ENCODE data around the gene MICALL1.
A peak's percentile ranks its signal among the peaks of the same experiment; 100 is the strongest.

MICALL1 gene

GRCh38 chr22:37911697-37912096 is 5.6 kb downstream of the MICALL1 start:
- H3K4me1 ChIP-seq = peaks cover 56 to 95% (median 83%) of the 10 kb centered on the region in 10 experiments
- H3K9ac ChIP-seq = peak overlapping the region in 4 of 11 experiments; percentile 45 to 63 (median 56); a peak in 6 of 22 replicates
- peak overlapping the region; percentile 22 to 100 (median 84); a peak in 21 of 22 replicates for H3K4me2 ChIP-seq
- no peaks in the 10 kb centered on the region for H3K27me3 ChIP-seq
- no peak for TF ChIP-seq Cebpa-rat (IDR thresholded peaks at IDR 0.05)
- H4K20me1 ChIP-seq = peaks cover 17 to 74% (median 51%) of the 10 kb centered on the region in 11 experiments; a peak in 18 of 22 replicates
- H3K36me3 ChIP-seq = peaks cover 13 to 46% (median 22%) of the 10 kb centered on the region in 11 experiments; a peak in 19 of 22 replicates
- H3K27ac ChIP-seq = peak overlapping the region in 4 of 11 experiments; percentile 68 to 73 (median 68); a peak in 8 of 22 replicates
- H3K9me3 ChIP-seq (replicated peaks in 1 of 11) = no peaks in the 10 kb centered on the region
- no peak overlapping the region for H3K4me3 ChIP-seq

DNA sequence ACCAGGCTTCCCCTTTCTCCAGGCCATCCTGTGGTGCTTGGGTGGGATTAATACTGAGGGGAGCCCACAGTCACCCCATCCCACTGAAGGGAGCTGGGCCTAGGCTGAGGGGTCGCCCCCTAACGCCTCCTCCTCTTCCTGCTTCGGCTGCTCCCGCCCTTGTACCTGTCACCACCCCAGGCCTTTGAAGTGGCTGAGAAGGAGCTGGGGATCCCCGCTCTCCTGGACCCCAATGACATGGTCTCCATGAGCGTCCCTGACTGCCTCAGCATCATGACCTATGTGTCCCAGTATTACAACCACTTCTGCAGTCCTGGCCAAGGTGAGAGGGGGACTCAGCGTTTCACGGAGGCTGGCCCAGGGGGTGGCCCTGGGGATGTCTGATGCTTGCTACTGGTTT is 6.1 kb downstream of the MICALL1 start:
- Histone ChIP-seq H3K4me1 (peaks cover 52 to 95% (median 79%) of the 10 kb centered on the region in 10 experiments), H3K27me3 (no peaks in the 10 kb centered on the region), H3K9ac (peak overlapping the region in 5 of 11 experiments; percentile 26 to 63 (median 53); a peak in 8 of 22 replicates), H3K4me3 (no peak overlapping the region), H4K20me1 (peaks cover 17 to 70% (median 48%) of the 10 kb centered on the region in 11 experiments; a peak in 18 of 22 replicates), H3K4me2 (peak overlapping the region; percentile 27 to 100 (median 84); a peak in 21 of 22 replicates), H3K27ac (peak overlapping the region in 6 of 11 experiments; percentile 2 to 73 (median 68); a peak in 12 of 22 replicates), H3K9me3 (replicated peaks in 1 of 11) (no peaks in the 10 kb centered on the region), H3K36me3 (peaks cover 13 to 50% (median 25%) of the 10 kb centered on the region in 11 experiments; a peak in 20 of 22 replicates)
- TF ChIP-seq Cebpa-rat (IDR thresholded peaks at IDR 0.05) = no peak

DNA sequence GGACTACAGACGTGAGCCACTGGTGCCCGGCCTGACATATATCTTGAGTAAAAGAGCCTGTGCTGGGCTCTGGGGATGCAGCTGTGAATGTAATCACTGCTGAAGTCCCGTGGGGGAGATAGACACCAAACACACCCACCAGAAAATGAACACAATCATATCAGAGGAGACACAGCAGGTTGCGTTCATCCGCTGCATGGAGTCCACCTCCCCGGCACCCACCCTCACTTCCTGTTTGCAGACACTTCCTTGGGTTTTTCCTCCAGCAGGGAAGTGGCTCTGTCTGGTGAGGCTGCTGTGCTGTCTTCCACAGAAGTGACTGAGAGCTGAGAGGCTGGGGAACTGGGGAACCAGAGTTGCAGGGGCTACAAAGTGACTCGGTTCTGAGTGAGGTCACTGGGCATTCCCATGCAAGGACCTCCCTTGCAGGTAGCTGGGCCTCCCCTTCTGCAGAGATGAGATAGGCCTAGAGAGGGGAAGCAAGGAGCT is 7.2 kb downstream of the MICALL1 start:
- Histone ChIP-seq H3K4me2 (peak overlapping the region; percentile 63 to 100 (median 84)), H3K36me3 (peaks cover 22 to 60% (median 36%) of the 10 kb centered on the region in 11 experiments; a peak in 20 of 22 replicates), H4K20me1 (peaks cover 17 to 69% (median 39%) of the 10 kb centered on the region in 11 experiments; a peak in 18 of 22 replicates), H3K4me3 (no peak overlapping the region; a peak in 2 of 20 replicates), H3K27ac (peak overlapping the region in 8 of 11 experiments; percentile 9 to 73 (median 58); a peak in 14 of 22 replicates), H3K9ac (peak overlapping the region in 8 of 11 experiments; percentile 26 to 63 (median 48); a peak in 11 of 22 replicates), H3K9me3 (replicated peaks in 1 of 11) (no peaks in the 10 kb centered on the region), H3K4me1 (peaks cover 48 to 95% (median 79%) of the 10 kb centered on the region in 10 experiments), H3K27me3 (no peaks in the 10 kb centered on the region)
- peak in 1 of 11 experiments; percentile 71; a peak in 4 of 22 replicates for TF ChIP-seq Cebpa-rat (IDR thresholded peaks at IDR 0.05)

DNA sequence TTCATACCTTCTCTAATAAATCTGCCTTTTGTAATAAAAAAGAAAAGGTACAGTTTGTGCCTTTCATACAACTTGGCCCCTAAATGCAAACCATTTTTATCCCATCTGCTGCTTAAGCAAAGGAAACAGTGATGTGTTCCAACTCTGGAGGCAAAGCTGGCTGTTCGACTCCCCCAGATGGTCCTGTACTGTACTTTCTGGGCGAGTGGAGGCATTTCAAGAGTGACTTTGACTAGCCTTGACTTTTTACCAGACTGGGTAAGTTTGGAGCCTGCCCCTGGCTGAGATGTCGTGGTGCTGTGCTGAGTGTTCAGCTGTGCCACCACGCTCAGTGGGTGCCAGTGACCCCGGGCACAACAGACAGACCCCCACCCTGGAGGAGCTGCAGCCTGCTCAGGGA is 10.2 kb downstream of the MICALL1 start:
- peaks cover 26 to 74% (median 49%) of the 10 kb centered on the region in 11 experiments; a peak in 21 of 22 replicates for H3K36me3 ChIP-seq
- H4K20me1 ChIP-seq = peaks cover under 1 to 42% (median 17%) of the 10 kb centered on the region in 11 experiments; a peak in 17 of 22 replicates
- 0 out of 22 replicates have a peak overlapping the region, but pooled peaks of 2 of the 11 experiments have one; percentile 10 to 13 for H3K9ac ChIP-seq
- H3K4me3 ChIP-seq = no peak overlapping the region
- H3K27ac ChIP-seq = 0 out of 22 replicates have a peak overlapping the region, but pooled peaks of 1 of the 11 experiments have one; percentile 7
- no peak for TF ChIP-seq Cebpa-rat (IDR thresholded peaks at IDR 0.05)
- H3K4me1 ChIP-seq = peaks cover 61 to 96% (median 83%) of the 10 kb centered on the region in 10 experiments
- H3K27me3 ChIP-seq = no peaks in the 10 kb centered on the region
- no peaks in the 10 kb centered on the region for H3K9me3 ChIP-seq (replicated peaks in 1 of 11)
- no peak overlapping the region for H3K4me2 ChIP-seq

- H3K9me3 ChIP-seq (replicated peaks in 1 of 11) = no peaks in the 10 kb centered on the region
- H3K4me2 ChIP-seq = peak overlapping the region; percentile 69 to 94 (median 88)
- peak overlapping the region in 8 of 11 experiments; percentile 11 to 63 (median 46); a peak in 15 of 22 replicates for H3K9ac ChIP-seq
- no peak for TF ChIP-seq Cebpa-rat (IDR thresholded peaks at IDR 0.05)
- H3K27ac ChIP-seq = peak overlapping the region in 10 of 11 experiments; percentile 30 to 70 (median 56); a peak in 18 of 22 replicates
- peaks cover 44 to 92% (median 77%) of the 10 kb centered on the region in 10 experiments for H3K4me1 ChIP-seq
- H3K27me3 ChIP-seq = no peaks in the 10 kb centered on the region
- H4K20me1 ChIP-seq = peaks cover 0 to 30% (median 7%) of the 10 kb centered on the region in 11 experiments; a peak in 8 of 22 replicates
- H3K4me3 ChIP-seq = 0 out of 20 replicates have a peak overlapping the region, but pooled peaks of 3 of the 10 experiments have one; percentile 11 to 30 (median 14)
- H3K36me3 ChIP-seq = peaks cover 21 to 70% (median 49%) of the 10 kb centered on the region in 11 experiments; a peak in 21 of 22 replicates
These were observed 11.9 kb downstream of the MICALL1 start for GRCh38 chr22:37917874-37918548.

- Histone ChIP-seq H3K9me3 (replicated peaks in 1 of 11) (no peaks in the 10 kb centered on the region), H3K27me3 (no peaks in the 10 kb centered on the region), H4K20me1 (peaks cover 0 to 28% (median under 1%) of the 10 kb centered on the region in 11 experiments; a peak in 8 of 22 replicates), H3K36me3 (peaks cover 26 to 73% (median 55%) of the 10 kb centered on the region in 11 experiments; a peak in 21 of 22 replicates), H3K4me2 (peak overlapping the region; percentile 69 to 94 (median 88)), H3K4me1 (peaks cover 36 to 92% (median 77%) of the 10 kb centered on the region in 10 experiments), H3K9ac (peak overlapping the region in 9 of 11 experiments; percentile 11 to 63 (median 47); a peak in 17 of 22 replicates), H3K27ac (peak overlapping the region in 10 of 11 experiments; percentile 30 to 70 (median 56); a peak in 20 of 22 replicates), H3K4me3 (peak overlapping the region in 2 of 10 experiments; percentile 14 to 30; a peak in 1 of 20 replicates)
- no peak for TF ChIP-seq Cebpa-rat (IDR thresholded peaks at IDR 0.05)
These were observed 12.6 kb downstream of the MICALL1 start for GRCh38 chr22:37918580-37919270.

DNA sequence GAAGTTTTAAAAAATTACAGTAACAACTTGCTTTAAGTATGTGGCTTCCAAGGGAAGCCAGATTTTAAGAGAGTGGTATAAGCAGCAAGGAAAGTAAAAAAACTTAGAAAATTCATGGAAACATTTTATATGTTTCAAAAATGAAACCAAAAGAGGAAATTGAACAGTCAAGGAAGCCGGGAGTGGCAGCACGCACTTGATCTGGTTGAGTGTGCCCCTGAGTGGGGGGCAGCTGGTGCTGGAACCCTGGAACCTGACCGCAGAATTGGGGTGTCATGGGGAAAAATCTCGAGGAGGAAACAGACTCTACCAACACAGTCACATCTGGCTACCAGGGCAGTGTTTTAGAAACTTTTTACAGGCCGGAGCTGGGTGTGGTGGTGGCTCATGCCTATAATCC is 14.0 kb downstream of the MICALL1 start:
- no peak for TF ChIP-seq Cebpa-rat (IDR thresholded peaks at IDR 0.05)
- Histone ChIP-seq H3K4me2 (peak overlapping the region; percentile 69 to 94 (median 88)), H3K36me3 (peaks cover 22 to 69% (median 55%) of the 10 kb centered on the region in 11 experiments; a peak in 21 of 22 replicates), H4K20me1 (peaks cover 0 to 39% (median 8%) of the 10 kb centered on the region in 11 experiments; a peak in 9 of 22 replicates), H3K4me3 (peak overlapping the region in 9 of 10 experiments; percentile 1 to 39 (median 12); a peak in 9 of 20 replicates), H3K27ac (peak overlapping the region; percentile 47 to 70 (median 62)), H3K9ac (peak overlapping the region; percentile 42 to 66 (median 55); a peak in 20 of 22 replicates), H3K4me1 (peaks cover 41 to 92% (median 77%) of the 10 kb centered on the region in 10 experiments), H3K27me3 (no peaks in the 10 kb centered on the region), H3K9me3 (replicated peaks in 1 of 11) (no peaks in the 10 kb centered on the region)

Data from BLaER1 treated with 17β-estradiol and CSF1 and Interleukin-3, amounts not matched to agents 10 nM and 100 nM (cell line).